HEK293 (cell line): Measurements from ENCODE around the gene CDC42EP5.

ENCODE experiments used
- GLIS1 ChIP-seq: fragments of 450-650 bp; formaldehyde crosslinking; IDR thresholded peaks from 2 replicates; pipeline ENCODE4 v1.5.1; 2016; ENCODE audit warnings: missing biosample characterization, missing genetic modification characterization
- KLF1 ChIP-seq: fragments of 450-650 bp; formaldehyde crosslinking; IDR thresholded peaks from 2 replicates; pipeline ENCODE4 v1.5.1; 2016; ENCODE audit warnings: missing biosample characterization, missing genetic modification characterization
- KLF8 ChIP-seq: fragments of 450-650 bp; formaldehyde crosslinking; IDR thresholded peaks from 2 replicates; pipeline ENCODE4 v1.5.1; 2016; ENCODE audit warnings: missing biosample characterization, missing genetic modification characterization
- KLF9 ChIP-seq: fragments of 450-650 bp; formaldehyde crosslinking; IDR thresholded peaks from 2 replicates; pipeline ENCODE4 v1.5.1; 2016; ENCODE audit warnings: missing biosample characterization, missing genetic modification characterization, low read depth
- PBX3 ChIP-seq: sonication (generic); formaldehyde crosslinking; IDR thresholded peaks from 2 replicates; pipeline ENCODE4 v1.8.1; 2022; ENCODE audit warnings: mild to moderate bottlenecking, moderate library complexity, missing genetic modification reagents
- SETDB1 ChIP-seq: IDR thresholded peaks from one replicate; pipeline ENCODE4 v1.6.1; 2017; ENCODE audit warnings: mild to moderate bottlenecking, low read length, moderate library complexity, mixed read lengths; ENCODE audit not compliant: insufficient read length
- SP3 ChIP-seq: fragments of 450-650 bp; formaldehyde crosslinking; IDR thresholded peaks from 2 replicates; pipeline ENCODE4 v1.5.1; 2016; ENCODE audit warnings: missing biosample characterization, missing genetic modification characterization
- ZIC2 ChIP-seq: fragments of 450-650 bp; formaldehyde crosslinking; IDR thresholded peaks from 2 replicates; pipeline ENCODE4 v1.5.1; 2016; ENCODE audit warnings: missing biosample characterization, missing genetic modification characterization
- ZNF16 ChIP-seq: fragments of 450-650 bp; formaldehyde crosslinking; IDR thresholded peaks from 2 replicates; pipeline ENCODE4 v1.5.1; 2016; ENCODE audit warnings: low read depth, missing biosample characterization, missing genetic modification characterization
- ZNF184 ChIP-seq: fragments of 450-650 bp; IDR thresholded peaks from 2 replicates; pipeline ENCODE4 v1.5.1; 2018; ENCODE audit warnings: missing biosample characterization, mild to moderate bottlenecking, missing genetic modification characterization
- ZNF23 ChIP-seq: fragments of 450-650 bp; formaldehyde crosslinking; IDR thresholded peaks from 2 replicates; pipeline ENCODE4 v1.5.1; 2016; ENCODE audit warnings: missing biosample characterization, missing genetic modification characterization, borderline replicate concordance
- ZNF366 ChIP-seq: fragments of 450-650 bp; formaldehyde crosslinking; conservative IDR thresholded peaks from 2 replicates; pipeline ENCODE4 v1.5.1; 2016; ENCODE audit warnings: missing biosample characterization, missing genetic modification characterization
- ZNF37A ChIP-seq: fragments of 450-650 bp; IDR thresholded peaks from 2 replicates; pipeline ENCODE4 v1.5.1; 2018; ENCODE audit warnings: missing biosample characterization, missing genetic modification characterization
- ZNF398 ChIP-seq: fragments of 450-650 bp; formaldehyde crosslinking; IDR thresholded peaks from 2 replicates; pipeline ENCODE4 v1.5.1; 2017; ENCODE audit warnings: missing biosample characterization, missing genetic modification characterization
- ZNF530 ChIP-seq: fragments of 450-650 bp; formaldehyde crosslinking; IDR thresholded peaks from 2 replicates; pipeline ENCODE4 v1.5.1; 2016; ENCODE audit warnings: low read depth, missing biosample characterization, missing genetic modification characterization
- ZNF621 ChIP-seq: fragments of 450-650 bp; formaldehyde crosslinking; IDR thresholded peaks from 2 replicates; pipeline ENCODE4 v1.5.1; 2017; ENCODE audit warnings: missing biosample characterization, missing genetic modification characterization
- ZNF629 ChIP-seq: fragments of 450-650 bp; formaldehyde crosslinking; IDR thresholded peaks from 2 replicates; pipeline ENCODE4 v1.5.1; 2017; ENCODE audit warnings: missing biosample characterization, missing genetic modification characterization
- ZNF658 ChIP-seq: fragments of 450-650 bp; formaldehyde crosslinking; IDR thresholded peaks from 2 replicates; pipeline ENCODE4; 2016; ENCODE audit warnings: missing biosample characterization, missing genetic modification characterization
- ZNF660 ChIP-seq: fragments of 450-650 bp; IDR thresholded peaks from 2 replicates; pipeline ENCODE4 v1.5.1; 2018; ENCODE audit warnings: missing biosample characterization, mild to moderate bottlenecking, missing genetic modification characterization
- ZNF791 ChIP-seq: fragments of 450-650 bp; formaldehyde crosslinking; IDR thresholded peaks from 2 replicates; pipeline ENCODE4 v1.5.1; 2016; ENCODE audit warnings: missing biosample characterization, missing genetic modification characterization
- ZXDB ChIP-seq: fragments of 450-650 bp; formaldehyde crosslinking; IDR thresholded peaks from 2 replicates; pipeline ENCODE4 v1.5.1; 2016; ENCODE audit warnings: missing biosample characterization, missing genetic modification characterization
- TF ChIP-seq, protein P1 (sequence below): fragments of 450-650 bp; formaldehyde crosslinking; IDR thresholded peaks from 2 replicates; pipeline ENCODE4 v1.5.1; 2016; ENCODE audit warnings: missing biosample characterization, missing genetic modification characterization
- TF ChIP-seq, protein P2 (sequence below): fragments of 450-650 bp; formaldehyde crosslinking; IDR thresholded peaks from 2 replicates; pipeline ENCODE4 v1.5.1; 2016; ENCODE audit warnings: missing biosample characterization, missing genetic modification characterization

Gene CDC42EP5

GRCh38 chr19:54430306-54431254 is 42.5 kb downstream of the CDC42EP5 start (continued):
- TF ChIP-seq ZNF658 (tag by site-specific recombination): no peak
- peak; percentile 48 for TF ChIP-seq PBX3 (CRISPR knock-in tag)
- no peak for TF ChIP-seq GLIS1 (tag by site-specific recombination)
- TF ChIP-seq ZNF16 (tag by site-specific recombination): no peak
- TF ChIP-seq KLF1 (tag by site-specific recombination): peak; percentile 77
- TF ChIP-seq ZNF184 (tag by site-specific recombination): no peak
- TF ChIP-seq ZNF23 (tag by site-specific recombination): no peak
- no peak for TF ChIP-seq SETDB1
- TF ChIP-seq ZNF791 (tag by site-specific recombination): no peak
- peak; percentile 76 for TF ChIP-seq KLF8 (tag by site-specific recombination)
- TF ChIP-seq ZNF398 (tag by site-specific recombination): no peak
- peak; percentile 90 for TF ChIP-seq SP3 (tag by site-specific recombination)
- TF ChIP-seq, protein P1, sequence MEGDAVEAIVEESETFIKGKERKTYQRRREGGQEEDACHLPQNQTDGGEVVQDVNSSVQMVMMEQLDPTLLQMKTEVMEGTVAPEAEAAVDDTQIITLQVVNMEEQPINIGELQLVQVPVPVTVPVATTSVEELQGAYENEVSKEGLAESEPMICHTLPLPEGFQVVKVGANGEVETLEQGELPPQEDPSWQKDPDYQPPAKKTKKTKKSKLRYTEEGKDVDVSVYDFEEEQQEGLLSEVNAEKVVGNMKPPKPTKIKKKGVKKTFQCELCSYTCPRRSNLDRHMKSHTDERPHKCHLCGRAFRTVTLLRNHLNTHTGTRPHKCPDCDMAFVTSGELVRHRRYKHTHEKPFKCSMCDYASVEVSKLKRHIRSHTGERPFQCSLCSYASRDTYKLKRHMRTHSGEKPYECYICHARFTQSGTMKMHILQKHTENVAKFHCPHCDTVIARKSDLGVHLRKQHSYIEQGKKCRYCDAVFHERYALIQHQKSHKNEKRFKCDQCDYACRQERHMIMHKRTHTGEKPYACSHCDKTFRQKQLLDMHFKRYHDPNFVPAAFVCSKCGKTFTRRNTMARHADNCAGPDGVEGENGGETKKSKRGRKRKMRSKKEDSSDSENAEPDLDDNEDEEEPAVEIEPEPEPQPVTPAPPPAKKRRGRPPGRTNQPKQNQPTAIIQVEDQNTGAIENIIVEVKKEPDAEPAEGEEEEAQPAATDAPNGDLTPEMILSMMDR (tag by site-specific recombination): peak; percentile 45; the same call in 1 of the 2 replicates
- no peak for TF ChIP-seq ZNF629
- TF ChIP-seq ZNF621: no peak
- TF ChIP-seq ZNF660 (tag by site-specific recombination): 0 out of 2 replicates have a peak, but pooled peaks have one; percentile 16
- no peak for TF ChIP-seq ZIC2 (tag by site-specific recombination)
- TF ChIP-seq ZNF366: no peak
- no peak for TF ChIP-seq ZXDB (tag by site-specific recombination)
- no peak for TF ChIP-seq ZNF530 (tag by site-specific recombination)
- TF ChIP-seq ZNF37A (tag by site-specific recombination): no peak
- TF ChIP-seq KLF9 (tag by site-specific recombination): peak; percentile 79
- TF ChIP-seq, protein P2, sequence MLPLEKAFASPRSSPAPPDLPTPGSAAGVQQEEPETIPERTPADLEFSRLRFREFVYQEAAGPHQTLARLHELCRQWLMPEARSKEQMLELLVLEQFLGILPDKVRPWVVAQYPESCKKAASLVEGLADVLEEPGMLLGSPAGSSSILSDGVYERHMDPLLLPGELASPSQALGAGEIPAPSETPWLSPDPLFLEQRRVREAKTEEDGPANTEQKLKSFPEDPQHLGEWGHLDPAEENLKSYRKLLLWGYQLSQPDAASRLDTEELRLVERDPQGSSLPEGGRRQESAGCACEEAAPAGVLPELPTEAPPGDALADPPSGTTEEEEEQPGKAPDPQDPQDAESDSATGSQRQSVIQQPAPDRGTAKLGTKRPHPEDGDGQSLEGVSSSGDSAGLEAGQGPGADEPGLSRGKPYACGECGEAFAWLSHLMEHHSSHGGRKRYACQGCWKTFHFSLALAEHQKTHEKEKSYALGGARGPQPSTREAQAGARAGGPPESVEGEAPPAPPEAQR (tag by site-specific recombination): no peak
